Tibial artery (tissue), 4 donors: ENCODE results near the gene USP10.
"Not testable (repeated sequence)": the region's sequence is repeated elsewhere in the genome, so short reads cannot be mapped to it uniquely, and the experiment has no call there.

Source experiments
- DNase-seq, 2 donors: peaks; one replicate each; pipeline ENCODE4 v3.0.0-alpha.2; 2019
- H3K27ac ChIP-seq, 2 donors: fragments of 200-600 bp; sonication (generic) in 1 of 2; 1 replicate in 1 of 2; 2 replicates in 1 of 2; pipeline ENCODE4 v1.5.1; 2018 to 2019; ENCODE audit warnings: mild to moderate bottlenecking in 1 of 2
- H3K27me3 ChIP-seq, 2 donors: fragments of 200-600 bp; sonication (generic) in 1 of 2; one replicate each; pipeline versions ENCODE4 v1.5.1 to v1.6.0; 2016 to 2019
- H3K36me3 ChIP-seq, 3 donors: fragments of 200-600 bp; sonication (generic) in 2 of 3; one replicate each; pipeline ENCODE4 v1.5.1; 2016 to 2019; ENCODE audit warnings: mild to moderate bottlenecking in 2 of 3
- H3K4me1 ChIP-seq, 4 donors: fragments of 200-600 bp; sonication (generic) in 2 of 4; 1 replicate in 3 of 4; 2 replicates in 1 of 4; pipeline ENCODE4 v1.5.1; 2016 to 2019
- H3K4me3 ChIP-seq, 2 donors: fragments of 200-600 bp; sonication (generic) in 1 of 2; 1 replicate in 1 of 2; 2 replicates in 1 of 2; pipeline ENCODE4 v1.5.1; 2018 to 2019; ENCODE audit warnings: mild to moderate bottlenecking in 2 of 2
- H3K9me3 ChIP-seq, 3 donors: fragments of 200-600 bp; sonication (generic) in 1 of 3; one replicate each; pipeline ENCODE4 v1.5.1; 2016 to 2019
- CTCF ChIP-seq, 2 experiments: fragments of 200-600 bp in 1 of 2; fragments of 450-650 bp in 1 of 2; IDR thresholded peaks; one replicate each; pipeline ENCODE4 v1.5.1; 2017 to 2019; ENCODE audit warnings: antibody characterized with exemption in 2 of 2, mild to moderate bottlenecking in 1 of 2, moderate library complexity in 1 of 2
- intact Hi-C: fragments of 100-400 bp; cut with DNase I; formaldehyde crosslinking; loops from one replicate; pipeline ENCODE4 v1.15.0; 2023; ENCODE audit warnings: low total_unique reads

USP10 gene

GRCh38 chr16:84746875-84747274 lies 47.1 kb downstream of the USP10 start:
- H3K36me3 ChIP-seq, result peaks cover 0 to 14% (median 10%) of the 10 kb centered on the region in 3 donors
- no peaks in the 10 kb centered on the region for H3K9me3 ChIP-seq
- H3K4me3 ChIP-seq, result no peak overlapping the region
- intact Hi-C loops, result no loop called here
- DNase-seq, result no peak
- no peak overlapping the region for H3K27ac ChIP-seq
- peaks cover 0 to 14% (median under 1%) of the 10 kb centered on the region in 4 donors for H3K4me1 ChIP-seq
- H3K27me3 ChIP-seq, result no peaks in the 10 kb centered on the region
- TF ChIP-seq CTCF (IDR thresholded peaks at IDR 0.05), result no peak

- peaks cover 0 to 14% (median 10%) of the 10 kb centered on the region in 3 donors for H3K36me3 ChIP-seq
- intact Hi-C loops, DNase-seq, H3K9me3 ChIP-seq, H3K27ac ChIP-seq, H3K4me3 ChIP-seq, H3K27me3 ChIP-seq, H3K4me1 ChIP-seq: not testable (repeated sequence)
Measured at GRCh38 chr16:84748247-84748646, 48.4 kb downstream of the USP10 start.

GRCh38 chr16:84749072-84749471 lies 49.3 kb downstream of the USP10 start:
- Histone ChIP-seq H3K36me3 (peaks cover 0 to 14% (median 10%) of the 10 kb centered on the region in 3 donors), H3K27ac (no peak overlapping the region)
- intact Hi-C loops, result no loop called here

GRCh38 chr16:84749815-84750214 lies 50.0 kb downstream of the USP10 start:
- no peaks in the 10 kb centered on the region for H3K9me3 ChIP-seq
- H3K27me3 ChIP-seq, result no peaks in the 10 kb centered on the region
- no peak for DNase-seq
- peaks cover 0 to 10% (median 10%) of the 10 kb centered on the region in 3 donors for H3K36me3 ChIP-seq
- intact Hi-C loops, result no loop called here
- no peak overlapping the region for H3K27ac ChIP-seq
- peaks cover 0 to 14% (median 2%) of the 10 kb centered on the region in 4 donors for H3K4me1 ChIP-seq
- no peak for TF ChIP-seq CTCF (IDR thresholded peaks at IDR 0.05)
- H3K4me3 ChIP-seq, result no peak overlapping the region

More at GRCh38 chr16:84749072-84749471, 49.3 kb downstream of the USP10 start:
- H3K4me1 ChIP-seq, result peaks cover 0 to 6% (median 0%) of the 10 kb centered on the region in 4 donors
- H3K9me3 ChIP-seq, result no peaks in the 10 kb centered on the region
- DNase-seq, result no peak
- TF ChIP-seq CTCF (IDR thresholded peaks at IDR 0.05), result no peak
- no peaks in the 10 kb centered on the region for H3K27me3 ChIP-seq
- no peak overlapping the region for H3K4me3 ChIP-seq

GRCh38 chr16:84750575-84750974 lies 50.8 kb downstream of the USP10 start:
- no peak overlapping the region for H3K4me3 ChIP-seq
- H3K27me3 ChIP-seq, result no peaks in the 10 kb centered on the region
- H3K36me3 ChIP-seq, result peaks cover 0 to 2% (median 2%) of the 10 kb centered on the region in 3 donors
- no peak overlapping the region for H3K27ac ChIP-seq
- TF ChIP-seq CTCF (IDR thresholded peaks at IDR 0.05), result no peak
- H3K4me1 ChIP-seq, result peaks cover 0 to 20% (median 6%) of the 10 kb centered on the region in 4 donors
- no peak for DNase-seq
- H3K9me3 ChIP-seq, result no peaks in the 10 kb centered on the region
- intact Hi-C loops, result no loop called here

GRCh38 chr16:84751241-84751640 lies 51.4 kb downstream of the USP10 start:
- TF ChIP-seq CTCF (IDR thresholded peaks at IDR 0.05), result no peak
- intact Hi-C loops, result no loop called here
- H3K27me3 ChIP-seq, result no peaks in the 10 kb centered on the region
- H3K9me3 ChIP-seq, result no peaks in the 10 kb centered on the region
- peaks cover 0 to 20% (median 6%) of the 10 kb centered on the region in 4 donors for H3K4me1 ChIP-seq
- no peak for DNase-seq
- H3K36me3 ChIP-seq, result no peaks in the 10 kb centered on the region
- H3K4me3 ChIP-seq, result no peak overlapping the region
- H3K27ac ChIP-seq, result no peak overlapping the region
